ENCODE data around the gene PCOLCE2.

The PCOLCE2 gene, protein sequence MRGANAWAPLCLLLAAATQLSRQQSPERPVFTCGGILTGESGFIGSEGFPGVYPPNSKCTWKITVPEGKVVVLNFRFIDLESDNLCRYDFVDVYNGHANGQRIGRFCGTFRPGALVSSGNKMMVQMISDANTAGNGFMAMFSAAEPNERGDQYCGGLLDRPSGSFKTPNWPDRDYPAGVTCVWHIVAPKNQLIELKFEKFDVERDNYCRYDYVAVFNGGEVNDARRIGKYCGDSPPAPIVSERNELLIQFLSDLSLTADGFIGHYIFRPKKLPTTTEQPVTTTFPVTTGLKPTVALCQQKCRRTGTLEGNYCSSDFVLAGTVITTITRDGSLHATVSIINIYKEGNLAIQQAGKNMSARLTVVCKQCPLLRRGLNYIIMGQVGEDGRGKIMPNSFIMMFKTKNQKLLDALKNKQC

DNA sequence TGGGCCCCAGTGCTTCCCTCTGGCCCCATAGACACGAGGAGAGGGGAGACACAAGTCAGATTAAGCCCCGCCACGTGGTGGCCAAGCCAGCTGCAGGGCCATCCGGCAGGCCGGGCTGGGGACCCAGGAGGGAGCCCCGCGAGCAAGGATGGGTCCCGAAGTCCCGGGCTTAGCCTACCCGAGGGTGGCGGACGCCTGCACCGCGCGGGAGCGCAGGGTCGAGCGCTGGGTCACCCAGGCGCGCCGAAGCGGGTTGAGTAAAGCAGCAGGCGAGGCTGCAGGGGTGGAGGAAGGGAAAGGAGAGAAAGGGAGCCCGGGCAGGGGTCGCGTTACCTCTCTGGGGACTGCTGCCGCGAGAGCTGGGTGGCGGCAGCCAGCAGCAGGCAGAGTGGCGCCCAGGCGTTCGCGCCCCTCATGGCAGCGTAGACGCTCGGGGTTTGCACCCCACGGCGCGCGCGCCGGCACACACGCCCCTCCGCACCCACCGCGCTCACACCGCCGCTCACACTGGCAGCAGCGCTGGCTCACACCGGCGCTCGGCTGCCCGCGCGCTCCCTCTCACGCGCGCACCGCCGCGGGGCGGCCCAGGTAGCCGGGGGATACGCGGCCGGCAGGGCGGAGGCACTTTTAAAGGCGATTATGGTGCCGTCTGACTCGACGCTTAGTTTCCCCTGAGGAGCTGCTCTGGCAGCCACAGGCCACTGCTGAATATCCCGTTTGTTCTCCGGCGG lies at the start of gene PCOLCE2:
TSS of gene PCOLCE2 (minus strand) at position 603 of the 731 bp plus-strand sequence. CDS start at position 416, 187 bp downstream.
- no peak for TF ChIP-seq CTCF (IDR thresholded peaks at IDR 0.05; ENCODE audit: low read depth, low read length)
- H3K4me3 ChIP-seq (replicated peaks in 1 of 2; ENCODE audit: low read depth in 2 of 2, low read length in 2 of 2): peak within 1 kb of the TSS; percentile 60 to 61
- peak in 1 of 2 donors; percentile 23 for DNase-seq (ENCODE audit: low read depth in 2 of 2)

GRCh38 chr3:142935963-142936362 lies 47.1 kb upstream of the PCOLCE2 start:
- DNase-seq (ENCODE audit: low read depth in 2 of 2): no peak
- H3K4me3 ChIP-seq (replicated peaks in 1 of 2; ENCODE audit: low read depth in 2 of 2, low read length in 2 of 2): no peak overlapping the region
- TF ChIP-seq CTCF (IDR thresholded peaks at IDR 0.05; ENCODE audit: low read depth, low read length): no peak

- DNase-seq (ENCODE audit: low read depth in 2 of 2): no peak
- H3K4me3 ChIP-seq (replicated peaks in 1 of 2; ENCODE audit: low read depth in 2 of 2, low read length in 2 of 2): no peak overlapping the region
- TF ChIP-seq CTCF (IDR thresholded peaks at IDR 0.05; ENCODE audit: low read depth, low read length): no peak
Measured at GRCh38 chr3:142934887-142935269, 46.0 kb upstream of the PCOLCE2 start.

- DNase-seq (ENCODE audit: low read depth in 2 of 2): no peak
- H3K4me3 ChIP-seq (replicated peaks in 1 of 2; ENCODE audit: low read depth in 2 of 2, low read length in 2 of 2): no peak overlapping the region
- TF ChIP-seq CTCF (IDR thresholded peaks at IDR 0.05; ENCODE audit: low read depth, low read length): no peak
Measured at GRCh38 chr3:142934128-142934886, 45.4 kb upstream of the PCOLCE2 start.

DNA sequence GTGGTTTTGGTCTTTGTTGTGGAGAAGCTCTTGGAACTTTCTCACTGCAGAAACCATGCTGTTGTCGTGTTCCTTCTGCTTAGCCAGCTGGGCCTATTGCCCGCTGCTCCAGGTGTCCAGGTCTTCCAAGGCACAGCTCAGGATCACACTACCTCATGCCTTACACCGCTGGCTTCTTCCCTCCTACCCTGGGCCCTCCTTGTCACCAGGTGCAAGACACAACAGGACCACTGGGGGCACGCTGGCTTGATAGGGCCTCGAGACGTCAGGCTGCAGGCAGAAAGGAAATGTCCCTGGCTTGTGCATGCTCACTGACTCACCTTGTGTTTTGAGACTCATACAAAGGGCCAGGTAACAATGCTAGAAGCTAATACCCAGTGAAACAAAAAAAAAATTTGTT lies 42.3 kb upstream of the PCOLCE2 start:
- peak; percentile 19 for TF ChIP-seq CTCF (IDR thresholded peaks at IDR 0.05; ENCODE audit: low read depth, low read length)
- no peak for DNase-seq (ENCODE audit: low read depth in 2 of 2)
- no peak overlapping the region for H3K4me3 ChIP-seq (replicated peaks in 1 of 2; ENCODE audit: low read depth in 2 of 2, low read length in 2 of 2)

GRCh38 chr3:142930463-142930862 lies 41.6 kb upstream of the PCOLCE2 start:
- DNase-seq (ENCODE audit: low read depth in 2 of 2): peak; percentile 4 to 27
- no peak for TF ChIP-seq CTCF (IDR thresholded peaks at IDR 0.05; ENCODE audit: low read depth, low read length)
- H3K4me3 ChIP-seq (replicated peaks in 1 of 2; ENCODE audit: low read depth in 2 of 2, low read length in 2 of 2): no peak overlapping the region

All from cardiac fibroblast (primary cell).